CD4-positive, alpha-beta T cell (primary cell): ENCODE data around the gene EGF. TPM values are rescaled to one million over a fixed set of nuclear protein-coding genes. Genes with fewer than 3 reads are reported as not detected.
"Not testable (repeated sequence)": the region's sequence is repeated elsewhere in the genome, so short reads cannot be mapped to it uniquely, and the experiment has no call there.

Experiments
- ATAC-seq: fragments of 200-7000 bp; cut with Tn5 transposase; one replicate; pipeline ENCODE4 v1.10.0; 2022; ENCODE audit warnings: mild to moderate bottlenecking; ENCODE audit not compliant: poor library complexity
- CTCF ChIA-PET: fragments of 350-600 bp; sonication (Branson Sonifier 250); formaldehyde crosslinking; loops from one replicate; lab custom pipeline; 2021; ENCODE audit warnings: antibody characterized with exemption, inconsistent platforms; lab: Charles Lee
- POLR2A ChIA-PET: fragments of 350-600 bp; sonication (Branson Sonifier 250); formaldehyde crosslinking; loops from one replicate; lab custom pipeline; 2021; ENCODE audit warnings: antibody characterized with exemption, inconsistent platforms; lab: Charles Lee
- DNase-seq, 14 experiments: peaks; one replicate each; pipeline ENCODE4 v3.0.0-alpha.2; 2013 to 2020; ENCODE audit warnings: mixed read lengths in 2 of 14
- H3K27ac ChIP-seq, 2 donors: one replicate each; pipeline versions ENCODE4 v1.5.1 to v1.7.0; 2013; ENCODE audit warnings: low read length in 2 of 2, low read depth in 1 of 2, mild to moderate bottlenecking in 1 of 2
- H3K27me3 ChIP-seq, 2 experiments: 1 replicate in 1 of 2; 2 replicates in 1 of 2; pipeline versions ENCODE4 v1.6.1 to v1.7.0; 2013; ENCODE audit warnings: low read length in 2 of 2, control low read depth in 1 of 2, mild to moderate bottlenecking in 1 of 2, moderate library complexity in 1 of 2; ENCODE audit not compliant: insufficient read depth in 2 of 2, control insufficient read depth in 1 of 2
- H3K36me3 ChIP-seq: one replicate; pipeline ENCODE4 v1.6.1; 2013; ENCODE audit warnings: low read length, control low read depth; ENCODE audit not compliant: insufficient read depth
- H3K4me1 ChIP-seq: one replicate; pipeline ENCODE4 v1.6.1; 2013; ENCODE audit warnings: low read length, control low read depth; ENCODE audit not compliant: insufficient read depth
- H3K4me3 ChIP-seq: one replicate; pipeline ENCODE4 v1.5.1; 2013; ENCODE audit warnings: mild to moderate bottlenecking, low read length, moderate library complexity
- H3K9me3 ChIP-seq, 2 experiments: 1 replicate in 1 of 2; 2 replicates in 1 of 2; pipeline versions ENCODE4 v1.6.1 to v1.7.0; 2013; ENCODE audit warnings: low read length in 2 of 2, mild to moderate bottlenecking in 2 of 2, control low read depth in 1 of 2, moderate library complexity in 1 of 2; ENCODE audit not compliant: control insufficient read depth in 1 of 2, insufficient read depth in 1 of 2
- H3K27ac Mint-ChIP-seq: one replicate; pipeline ENCODE4 v1.8.0; 2020; ENCODE audit warnings: mixed read lengths
- H3K27me3 Mint-ChIP-seq: one replicate; pipeline ENCODE4 v1.8.0; 2021; ENCODE audit warnings: mixed read lengths
- H3K36me3 Mint-ChIP-seq: one replicate; pipeline ENCODE4 v1.8.0; 2021; ENCODE audit warnings: low read depth, mixed read lengths
- H3K4me1 Mint-ChIP-seq: one replicate; pipeline ENCODE4 v1.8.0; 2021; ENCODE audit warnings: low read depth, mixed read lengths
- H3K4me3 Mint-ChIP-seq: one replicate; pipeline ENCODE4 v1.8.0; 2020; ENCODE audit warnings: mild to moderate bottlenecking, mixed read lengths
- H3K9me3 Mint-ChIP-seq: one replicate; pipeline ENCODE4 v1.8.0; 2020; ENCODE audit warnings: mixed read lengths
- CTCF ChIP-seq: fragments of 200-600 bp; IDR thresholded peaks from one replicate; pipeline ENCODE4 v1.8.0; 2022; ENCODE audit warnings: antibody characterized with exemption, mild to moderate bottlenecking
- intact Hi-C, 2 experiments: fragments of 100-400 bp; cut with DNase I in 1 of 2; cut with micrococcal nuclease in 1 of 2; formaldehyde crosslinking; loops; one replicate each; pipeline versions ENCODE4 v1.15.1 to v1.9.0; 2023 to 2025; cut with DNase I, micrococcal nuclease
- total RNA-seq, 174 experiments: library from RNA in 2 of 174; stranded (reverse) in 2 of 174; gene quantifications; one replicate each; pipeline ENCODE4 v1.2.3 and lab custom pipeline; 2021 to 2026

The EGF gene
- total RNA-seq, 2 experiments from 2014 or later: not detected

- no peaks in the 10 kb centered on the region for H3K9me3 Mint-ChIP-seq
- no peak for TF ChIP-seq CTCF
- no peaks in the 10 kb centered on the region for H3K36me3 Mint-ChIP-seq
- intact Hi-C loops: no loop called here
- Histone ChIP-seq H3K9me3 (no peaks in the 10 kb centered on the region), H3K4me3 (no peak overlapping the region), H3K27ac (no peak overlapping the region), H3K4me1 (no peaks in the 10 kb centered on the region), H3K27me3 (no peaks in the 10 kb centered on the region), H3K36me3 (no peaks in the 10 kb centered on the region)
- POLR2A ChIA-PET: no interaction called here
- H3K4me3 Mint-ChIP-seq: no peak overlapping the region
- CTCF ChIA-PET: no interaction called here
- no peaks in the 10 kb centered on the region for H3K27me3 Mint-ChIP-seq
- H3K27ac Mint-ChIP-seq: no peak overlapping the region
- no peaks in the 10 kb centered on the region for H3K4me1 Mint-ChIP-seq
- no peak for DNase-seq
- no peak for ATAC-seq
Observed at GRCh38 chr4:109875106-109875505, 37.6 kb upstream of the EGF start.

GRCh38 chr4:109875553-109875952, 37.1 kb upstream of the EGF start:
- H3K4me1 Mint-ChIP-seq, H3K36me3 Mint-ChIP-seq, H3K27me3 Mint-ChIP-seq, H3K27ac ChIP-seq, H3K4me3 ChIP-seq, intact Hi-C loops, ATAC-seq, CTCF ChIA-PET, H3K36me3 ChIP-seq, H3K9me3 Mint-ChIP-seq, H3K27me3 ChIP-seq, H3K4me1 ChIP-seq, H3K27ac Mint-ChIP-seq, DNase-seq, H3K4me3 Mint-ChIP-seq, H3K9me3 ChIP-seq, POLR2A ChIA-PET: not testable (repeated sequence)

- H3K36me3 Mint-ChIP-seq: no peaks in the 10 kb centered on the region
- no peak overlapping the region for H3K27ac ChIP-seq
- TF ChIP-seq CTCF: no peak
- no peak overlapping the region for H3K4me3 ChIP-seq
- H3K4me1 ChIP-seq: no peaks in the 10 kb centered on the region
- H3K4me3 Mint-ChIP-seq: no peak overlapping the region
- no peaks in the 10 kb centered on the region for H3K4me1 Mint-ChIP-seq
- no peak overlapping the region for H3K27ac Mint-ChIP-seq
- no peaks in the 10 kb centered on the region for H3K9me3 Mint-ChIP-seq
- CTCF ChIA-PET: no interaction called here
- no peaks in the 10 kb centered on the region for H3K36me3 ChIP-seq
- DNase-seq (no peak), ATAC-seq (no peak)
- H3K27me3 Mint-ChIP-seq: no peaks in the 10 kb centered on the region
- H3K27me3 ChIP-seq: no peaks in the 10 kb centered on the region
- no peaks in the 10 kb centered on the region for H3K9me3 ChIP-seq
- POLR2A ChIA-PET: no interaction called here
- intact Hi-C loops: no loop called here
Observed at GRCh38 chr4:109876634-109877265, 35.9 kb upstream of the EGF start.

- H3K9me3 ChIP-seq: no peaks in the 10 kb centered on the region
- H3K27me3 Mint-ChIP-seq: no peaks in the 10 kb centered on the region
- H3K27me3 ChIP-seq: no peaks in the 10 kb centered on the region
- H3K4me3 Mint-ChIP-seq: no peak overlapping the region
- H3K4me1 Mint-ChIP-seq: no peaks in the 10 kb centered on the region
- H3K27ac ChIP-seq: no peak overlapping the region
- no peak overlapping the region for H3K27ac Mint-ChIP-seq
- H3K4me3 ChIP-seq: no peak overlapping the region
- DNase-seq (no peak), ATAC-seq (no peak)
- TF ChIP-seq CTCF: no peak
- no peaks in the 10 kb centered on the region for H3K36me3 ChIP-seq
- no peaks in the 10 kb centered on the region for H3K9me3 Mint-ChIP-seq
- H3K4me1 ChIP-seq: no peaks in the 10 kb centered on the region
- ChIA-PET CTCF (no interaction called here), POLR2A (no interaction called here)
- H3K36me3 Mint-ChIP-seq: no peaks in the 10 kb centered on the region
- intact Hi-C loops: no loop called here
Observed at GRCh38 chr4:109877400-109877799, 35.3 kb upstream of the EGF start.
